HEK293 (cell line): Measurements from ENCODE around the gene KIRREL1.

ENCODE experiments used
- CTCF ChIA-PET: fragments of 350-600 bp; formaldehyde crosslinking; extraction: SDS; loops from one replicate; lab custom pipeline; 2021; ENCODE audit warnings: antibody characterized with exemption; lab: Yijun Ruan, JAX
- POLR2A ChIA-PET: fragments of 300-600 bp; formaldehyde crosslinking; extraction: SDS; loops from one replicate; lab custom pipeline; 2020; ENCODE audit warnings: antibody characterized with exemption, inconsistent platforms; lab: Yijun Ruan, JAX
- H3K27ac ChIP-seq: fragments of 200-500 bp; sonication (Bioruptor generic); 2 replicates; pipeline ENCODE4 v1.5.1; 2014; ENCODE audit warnings: low read depth, low read length, control low read depth, inconsistent platforms; ENCODE audit errors: extremely low read depth
- H3K36me3 ChIP-seq, 2 experiments: fragments of 200-500 bp in 1 of 2; sonication (Bioruptor generic) in 1 of 2; 1 replicate in 1 of 2; 2 replicates in 1 of 2; pipeline ENCODE4 v1.5.1; 2014 to 2017; ENCODE audit warnings: inconsistent platforms in 2 of 2, low read length in 2 of 2; ENCODE audit not compliant: control insufficient read depth in 2 of 2, insufficient read depth in 1 of 2
- H3K4me1 ChIP-seq: fragments of 200-500 bp; sonication (Bioruptor generic); 2 replicates; pipeline ENCODE4 v1.5.1; 2014; ENCODE audit warnings: mild to moderate bottlenecking, low read length, inconsistent platforms; ENCODE audit not compliant: control insufficient read depth, insufficient read depth
- H3K4me3 ChIP-seq: 2 replicates; pipeline ENCODE4 v1.5.1; 2011; ENCODE audit warnings: low read depth, mild to moderate bottlenecking, control low read depth, low read length, moderate library complexity
- H3K9me3 ChIP-seq: fragments of 200-500 bp; sonication (Bioruptor generic); 2 replicates; pipeline ENCODE4 v1.5.1; 2014; ENCODE audit warnings: low read depth, low read length, inconsistent platforms; ENCODE audit not compliant: control insufficient read depth, insufficient read depth
- HOXA7 ChIP-seq: sonication (generic); formaldehyde crosslinking; IDR thresholded peaks from 2 replicates; pipeline ENCODE4 v1.8.1; 2022; ENCODE audit warnings: missing genetic modification reagents, borderline replicate concordance
- SALL2 ChIP-seq: fragments of 450-650 bp; formaldehyde crosslinking; IDR thresholded peaks from 2 replicates; pipeline ENCODE4 v1.5.0; 2017; ENCODE audit warnings: missing biosample characterization, mild to moderate bottlenecking, missing genetic modification characterization, borderline replicate concordance
- SP3 ChIP-seq: fragments of 450-650 bp; formaldehyde crosslinking; IDR thresholded peaks from 2 replicates; pipeline ENCODE4 v1.5.1; 2016; ENCODE audit warnings: missing biosample characterization, missing genetic modification characterization
- TCF7L2 ChIP-seq: IDR thresholded peaks from 2 replicates; pipeline ENCODE4 v1.6.1; 2011; ENCODE audit warnings: low read depth, mild to moderate bottlenecking, inconsistent platforms, low read length, moderate library complexity, borderline replicate concordance
- YY2 ChIP-seq: fragments of 450-650 bp; formaldehyde crosslinking; IDR thresholded peaks from 2 replicates; pipeline ENCODE4 v1.5.1; 2016; ENCODE audit warnings: missing biosample characterization, missing genetic modification characterization
- ZBTB7A ChIP-seq: fragments of 450-650 bp; formaldehyde crosslinking; IDR thresholded peaks from 2 replicates; pipeline ENCODE4 v1.5.1; 2016; ENCODE audit warnings: low read depth, missing biosample characterization, missing genetic modification characterization
- ZNF140 ChIP-seq: fragments of 450-650 bp; formaldehyde crosslinking; IDR thresholded peaks from 2 replicates; pipeline ENCODE4 v1.5.1; 2016; ENCODE audit warnings: missing biosample characterization, missing genetic modification characterization
- ZNF169 ChIP-seq: fragments of 450-650 bp; formaldehyde crosslinking; IDR thresholded peaks from 2 replicates; pipeline ENCODE4 v1.5.1; 2016; ENCODE audit warnings: missing biosample characterization, missing genetic modification characterization
- ZNF175 ChIP-seq: fragments of 450-650 bp; formaldehyde crosslinking; IDR thresholded peaks from 2 replicates; pipeline ENCODE4 v1.5.1; 2016; ENCODE audit warnings: missing biosample characterization, missing genetic modification characterization
- ZNF184 ChIP-seq: fragments of 450-650 bp; IDR thresholded peaks from 2 replicates; pipeline ENCODE4 v1.5.1; 2018; ENCODE audit warnings: missing biosample characterization, mild to moderate bottlenecking, missing genetic modification characterization
- ZNF335 ChIP-seq: fragments of 450-650 bp; formaldehyde crosslinking; conservative IDR thresholded peaks from 2 replicates; pipeline ENCODE4 v1.5.1; 2016; ENCODE audit warnings: missing biosample characterization, missing genetic modification characterization
- ZNF354C ChIP-seq: fragments of 450-650 bp; formaldehyde crosslinking; IDR thresholded peaks from 2 replicates; pipeline ENCODE4 v1.5.1; 2016; ENCODE audit warnings: missing biosample characterization, missing genetic modification characterization, low read depth, borderline replicate concordance
- ZNF433 ChIP-seq: fragments of 450-650 bp; formaldehyde crosslinking; IDR thresholded peaks from 2 replicates; pipeline ENCODE4 v1.5.1; 2016; ENCODE audit warnings: missing biosample characterization, missing genetic modification characterization, low read depth
- ZNF473 ChIP-seq: fragments of 450-650 bp; formaldehyde crosslinking; IDR thresholded peaks from 2 replicates; pipeline ENCODE4 v1.5.1; 2017; ENCODE audit warnings: missing biosample characterization, missing genetic modification characterization
- ZNF558 ChIP-seq: fragments of 450-650 bp; formaldehyde crosslinking; IDR thresholded peaks from 2 replicates; pipeline ENCODE4 v1.5.1; 2016; ENCODE audit warnings: missing biosample characterization, missing genetic modification characterization
- ZNF623 ChIP-seq: fragments of 450-650 bp; formaldehyde crosslinking; IDR thresholded peaks from 2 replicates; pipeline ENCODE4 v1.5.1; 2016; ENCODE audit warnings: missing biosample characterization, missing genetic modification characterization
- ZNF624 ChIP-seq: fragments of 450-650 bp; formaldehyde crosslinking; IDR thresholded peaks from 2 replicates; pipeline ENCODE4 v1.5.1; 2017; ENCODE audit warnings: missing biosample characterization, missing genetic modification characterization
- ZNF660 ChIP-seq: fragments of 450-650 bp; IDR thresholded peaks from 2 replicates; pipeline ENCODE4 v1.5.1; 2018; ENCODE audit warnings: missing biosample characterization, mild to moderate bottlenecking, missing genetic modification characterization
- ZNF664 ChIP-seq: fragments of 450-650 bp; formaldehyde crosslinking; IDR thresholded peaks from 2 replicates; pipeline ENCODE4 v1.5.1; 2016; ENCODE audit warnings: missing biosample characterization, missing genetic modification characterization
- ZNF76 ChIP-seq: fragments of 450-650 bp; formaldehyde crosslinking; IDR thresholded peaks from 2 replicates; pipeline ENCODE4; 2016; ENCODE audit warnings: low read depth, missing biosample characterization, missing genetic modification characterization, borderline replicate concordance
- ZNF776 ChIP-seq: fragments of 450-650 bp; formaldehyde crosslinking; IDR thresholded peaks from 2 replicates; pipeline ENCODE4 v1.5.0; 2017; ENCODE audit warnings: missing biosample characterization, missing genetic modification characterization, borderline replicate concordance
- ZNF777 ChIP-seq: fragments of 450-650 bp; formaldehyde crosslinking; IDR thresholded peaks from 2 replicates; pipeline ENCODE4 v1.5.1; 2017; ENCODE audit warnings: missing biosample characterization, missing genetic modification characterization, borderline replicate concordance
- ZNF830 ChIP-seq: fragments of 450-650 bp; IDR thresholded peaks from 2 replicates; pipeline ENCODE4 v1.5.0; 2018; ENCODE audit warnings: missing biosample characterization, missing genetic modification characterization, low read depth, mild to moderate bottlenecking, moderate library complexity
- ZSCAN16 ChIP-seq: fragments of 450-650 bp; formaldehyde crosslinking; IDR thresholded peaks from 2 replicates; pipeline ENCODE4 v1.5.1; 2016; ENCODE audit warnings: missing biosample characterization, missing genetic modification characterization
- TF ChIP-seq, protein P1 (sequence below): fragments of 450-650 bp; formaldehyde crosslinking; IDR thresholded peaks from 2 replicates; pipeline ENCODE4 v1.5.1; 2016; ENCODE audit warnings: missing biosample characterization, missing genetic modification characterization
- TF ChIP-seq, protein P2 (sequence below): fragments of 450-650 bp; formaldehyde crosslinking; IDR thresholded peaks from 2 replicates; pipeline ENCODE4 v1.5.1; 2016; ENCODE audit warnings: missing biosample characterization, missing genetic modification characterization

Gene KIRREL1

DNA sequence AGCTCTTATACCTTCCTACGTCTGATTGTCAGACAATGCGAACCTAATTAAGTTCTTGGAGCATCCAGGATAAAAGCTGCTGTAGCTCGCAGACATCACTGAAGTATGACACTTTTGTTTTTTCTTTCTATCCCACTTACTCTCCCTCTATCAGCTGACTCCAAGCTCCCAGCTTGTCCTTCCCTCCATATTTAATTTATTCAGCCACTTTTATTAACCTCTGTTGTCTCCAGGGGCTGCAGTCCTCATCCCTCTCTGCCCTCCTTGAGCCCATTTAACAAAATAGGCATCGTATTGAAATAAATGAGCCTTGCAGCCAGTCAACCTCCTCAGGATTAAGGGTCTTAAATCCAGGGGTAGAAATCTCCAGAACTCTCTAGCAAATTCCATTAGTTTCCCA lies 7.1 kb downstream of the KIRREL1 start (continued):
- TF ChIP-seq, protein P1, sequence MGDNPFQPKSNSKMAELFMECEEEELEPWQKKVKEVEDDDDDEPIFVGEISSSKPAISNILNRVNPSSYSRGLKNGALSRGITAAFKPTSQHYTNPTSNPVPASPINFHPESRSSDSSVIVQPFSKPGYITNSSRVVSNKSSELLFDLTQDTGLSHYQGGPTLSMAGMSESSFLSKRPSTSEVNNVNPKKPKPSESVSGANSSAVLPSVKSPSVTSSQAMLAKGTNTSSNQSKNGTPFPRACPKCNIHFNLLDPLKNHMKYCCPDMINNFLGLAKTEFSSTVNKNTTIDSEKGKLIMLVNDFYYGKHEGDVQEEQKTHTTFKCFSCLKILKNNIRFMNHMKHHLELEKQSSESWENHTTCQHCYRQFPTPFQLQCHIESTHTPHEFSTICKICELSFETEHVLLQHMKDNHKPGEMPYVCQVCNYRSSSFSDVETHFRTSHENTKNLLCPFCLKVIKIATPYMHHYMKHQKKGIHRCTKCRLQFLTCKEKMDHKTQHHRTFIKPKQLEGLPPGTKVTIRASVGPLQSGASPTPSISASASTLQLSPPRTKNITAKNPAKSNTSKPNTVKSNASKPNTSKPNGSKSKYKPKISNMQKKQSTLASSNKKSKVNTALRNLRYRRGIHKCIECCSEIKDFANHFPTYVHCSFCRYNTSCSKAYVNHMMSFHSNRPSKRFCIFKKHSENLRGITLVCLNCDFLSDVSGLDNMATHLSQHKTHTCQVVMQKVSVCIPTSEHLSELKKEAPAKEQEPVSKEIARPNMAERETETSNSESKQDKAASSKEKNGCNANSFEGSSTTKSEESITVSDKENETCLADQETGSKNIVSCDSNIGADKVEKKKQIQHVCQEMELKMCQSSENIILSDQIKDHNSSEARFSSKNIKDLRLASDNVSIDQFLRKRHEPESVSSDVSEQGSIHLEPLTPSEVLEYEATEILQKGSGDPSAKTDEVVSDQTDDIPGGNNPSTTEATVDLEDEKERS, result no peak
- TF ChIP-seq TCF7L2 (no peak), YY2 (tag by site-specific recombination) (no peak)

DNA sequence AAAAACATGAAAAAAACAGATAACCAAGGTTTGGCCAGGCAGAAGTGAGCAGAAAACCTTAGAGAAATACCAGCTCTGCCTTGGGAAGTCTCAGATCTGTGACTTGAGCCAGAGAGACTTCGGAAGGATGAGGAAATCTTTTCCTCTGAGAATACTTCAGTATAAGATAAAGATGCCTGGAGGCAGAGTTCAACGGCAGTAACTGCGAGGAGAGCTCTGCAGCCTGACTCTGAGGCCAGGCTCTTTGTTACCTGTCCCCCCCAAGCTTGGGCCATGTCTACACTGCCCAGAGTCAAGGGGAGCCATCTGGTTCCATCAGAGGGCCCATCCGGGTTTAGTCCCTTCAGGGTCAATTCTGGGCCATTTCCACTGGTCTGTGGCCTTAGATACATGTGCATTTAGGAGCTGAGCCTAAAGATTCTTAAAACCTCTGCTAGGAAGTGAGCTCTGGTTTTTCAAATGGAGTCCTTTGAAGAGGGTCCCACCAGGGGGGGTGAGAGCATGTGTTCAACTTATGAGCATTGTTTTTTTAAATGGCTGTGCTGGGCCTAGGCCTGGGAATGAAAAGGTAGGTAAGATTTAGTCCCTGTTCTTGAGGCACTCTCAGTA lies 8.7 kb downstream of the KIRREL1 start:
- Histone ChIP-seq H3K4me3 (no peak overlapping the region), H3K36me3 (no peaks in the 10 kb centered on the region), H3K9me3 (no peaks in the 10 kb centered on the region), H3K27ac (no peak overlapping the region; the same call in 1 of the 2 replicates), H3K4me1 (peaks cover 14% of the 10 kb centered on the region)
- POLR2A ChIA-PET, result interaction anchor here (0.6 to 1.9 kb wide), 3 partner anchors 8 to 18 kb away, joined by 4 to 7 read pairs (median 5); partner anchors contain the start of gene KIRREL1
- CTCF ChIA-PET, result interaction anchor here (0.6 to 4.7 kb wide), 12 partner anchors 10 to 112 kb away, joined by 3 to 33 read pairs (median 4); partner anchors contain the start of gene KIRREL1
- no peak for TF ChIP-seq ZNF660
- no peak for TF ChIP-seq ZSCAN16 (tag by site-specific recombination)
- no peak for TF ChIP-seq ZNF777
- no peak for TF ChIP-seq ZNF776
- TF ChIP-seq HOXA7 (CRISPR knock-in tag), result no peak
- TF ChIP-seq ZNF623, result no peak
- no peak for TF ChIP-seq ZNF664
- TF ChIP-seq ZNF175 (tag by site-specific recombination), result no peak
- no peak for TF ChIP-seq ZNF169 (tag by site-specific recombination)
- no peak for TF ChIP-seq ZNF76 (tag by site-specific recombination)
- TF ChIP-seq ZNF184 (tag by site-specific recombination), result no peak
- TF ChIP-seq SALL2 (tag by site-specific recombination), result no peak
- TF ChIP-seq ZNF433 (tag by site-specific recombination), result no peak
- TF ChIP-seq ZNF473 (tag by site-specific recombination), result no peak
- no peak for TF ChIP-seq ZNF354C (tag by site-specific recombination)
- TF ChIP-seq ZNF335 (tag by site-specific recombination), result no peak
- TF ChIP-seq ZNF558 (tag by site-specific recombination), result no peak

DNA sequence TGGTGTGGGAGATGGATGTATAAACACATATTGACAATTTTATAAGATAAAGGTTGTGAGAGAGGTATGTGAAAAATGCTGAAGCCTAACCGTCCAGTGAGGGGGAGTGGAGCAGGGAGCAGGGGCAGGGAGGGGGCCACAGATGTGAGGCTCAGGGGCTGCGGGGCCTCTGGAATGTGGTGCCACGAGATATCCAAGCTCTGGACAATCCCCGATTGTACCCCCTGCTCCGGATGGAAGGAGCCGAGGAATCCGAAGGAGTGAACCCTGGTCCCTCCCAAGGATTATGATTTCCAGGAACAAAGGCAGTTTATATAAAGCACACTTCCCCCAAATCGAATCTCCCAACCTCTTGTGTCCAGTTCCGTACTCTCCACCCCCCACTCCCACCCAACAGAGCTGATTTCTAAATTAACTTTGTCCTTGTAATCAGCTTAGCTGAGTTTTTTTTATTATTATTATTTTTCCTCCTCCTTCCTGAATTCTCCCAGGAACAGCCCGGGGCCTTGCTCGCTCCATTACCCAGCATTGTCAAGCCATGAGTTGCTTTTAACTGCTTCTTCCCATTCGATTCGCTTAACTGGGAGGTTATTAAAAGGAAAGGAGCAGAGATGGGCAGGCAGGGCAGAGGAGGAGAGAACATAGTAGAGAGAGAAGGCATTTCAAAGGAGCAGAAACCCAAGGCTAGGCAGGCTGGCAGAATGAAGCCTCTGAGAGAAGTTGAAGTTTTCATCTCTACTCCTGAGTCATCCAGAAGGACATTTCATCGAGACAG lies 9.4 kb downstream of the KIRREL1 start:
- peaks cover 16% of the 10 kb centered on the region for H3K4me1 ChIP-seq
- H3K9me3 ChIP-seq, result no peaks in the 10 kb centered on the region
- no peak overlapping the region for H3K4me3 ChIP-seq
- ChIA-PET POLR2A (interaction anchor here (0.6 to 1.9 kb wide), 3 partner anchors 8 to 17 kb away, joined by 4 to 7 read pairs (median 5); partner anchors contain the start of gene KIRREL1), CTCF (interaction anchor here (0.7 to 4.7 kb wide), 9 partner anchors 9 to 119 kb away, joined by 3 to 33 read pairs (median 6); partner anchors contain the start of gene KIRREL1)
- H3K36me3 ChIP-seq, result no peaks in the 10 kb centered on the region
- TF ChIP-seq ZNF140 (tag by site-specific recombination), result no peak
- no peak for TF ChIP-seq SP3 (tag by site-specific recombination)
- TF ChIP-seq, protein P2, sequence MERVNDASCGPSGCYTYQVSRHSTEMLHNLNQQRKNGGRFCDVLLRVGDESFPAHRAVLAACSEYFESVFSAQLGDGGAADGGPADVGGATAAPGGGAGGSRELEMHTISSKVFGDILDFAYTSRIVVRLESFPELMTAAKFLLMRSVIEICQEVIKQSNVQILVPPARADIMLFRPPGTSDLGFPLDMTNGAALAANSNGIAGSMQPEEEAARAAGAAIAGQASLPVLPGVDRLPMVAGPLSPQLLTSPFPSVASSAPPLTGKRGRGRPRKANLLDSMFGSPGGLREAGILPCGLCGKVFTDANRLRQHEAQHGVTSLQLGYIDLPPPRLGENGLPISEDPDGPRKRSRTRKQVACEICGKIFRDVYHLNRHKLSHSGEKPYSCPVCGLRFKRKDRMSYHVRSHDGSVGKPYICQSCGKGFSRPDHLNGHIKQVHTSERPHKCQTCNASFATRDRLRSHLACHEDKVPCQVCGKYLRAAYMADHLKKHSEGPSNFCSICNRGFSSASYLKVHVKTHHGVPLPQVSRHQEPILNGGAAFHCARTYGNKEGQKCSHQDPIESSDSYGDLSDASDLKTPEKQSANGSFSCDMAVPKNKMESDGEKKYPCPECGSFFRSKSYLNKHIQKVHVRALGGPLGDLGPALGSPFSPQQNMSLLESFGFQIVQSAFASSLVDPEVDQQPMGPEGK, result no peak
- TF ChIP-seq ZNF624 (tag by site-specific recombination), result no peak
- TF ChIP-seq ZBTB7A (tag by site-specific recombination), result no peak
- no peak for TF ChIP-seq ZNF830 (tag by site-specific recombination)
- H3K27ac ChIP-seq, result no peak overlapping the region
